Smooth muscle cell (in vitro differentiated cells): ENCODE results near the gene NPTN. TPM values are rescaled to one million over a fixed set of nuclear protein-coding genes. Genes with fewer than 3 reads are reported as not detected.
A peak's percentile ranks its signal among the peaks of the same experiment; 100 is the strongest.

Experiments used
- DNase-seq: peaks from one replicate; lab custom pipeline; 2025; ENCODE audit not compliant: unreplicated experiment; lab: John Stamatoyannopoulos, UW
- H2AFZ ChIP-seq: fragments of 200-600 bp; sonication (generic); 2 replicates; pipeline ENCODE4 v1.6.0; 2016; ENCODE audit warnings: antibody characterized with exemption, low read depth, mild to moderate bottlenecking
- H3F3A ChIP-seq: fragments of 200-600 bp; sonication (generic); 2 replicates; pipeline ENCODE4 v1.6.0; 2017; ENCODE audit warnings: antibody characterized with exemption, low read depth
- H3K27ac ChIP-seq: fragments of 200-600 bp; sonication (generic); 2 replicates; pipeline ENCODE4 v1.5.1; 2016; ENCODE audit warnings: low read depth, mild to moderate bottlenecking
- H3K27me3 ChIP-seq: fragments of 200-600 bp; sonication (generic); 2 replicates; pipeline ENCODE4 v1.6.1; 2016; ENCODE audit warnings: low read depth, mild to moderate bottlenecking
- H3K36me3 ChIP-seq: fragments of 200-600 bp; sonication (generic); 2 replicates; pipeline ENCODE4 v1.5.1; 2016; ENCODE audit warnings: low read depth
- H3K4me1 ChIP-seq: fragments of 200-600 bp; sonication (generic); 2 replicates; pipeline ENCODE4 v1.5.1; 2016; ENCODE audit warnings: low read depth
- H3K4me2 ChIP-seq: fragments of 200-600 bp; sonication (generic); 2 replicates; pipeline ENCODE4 v1.6.0; 2016; ENCODE audit warnings: mild to moderate bottlenecking
- H3K4me3 ChIP-seq: fragments of 200-600 bp; sonication (generic); 2 replicates; pipeline ENCODE4 v1.5.1; 2016; ENCODE audit warnings: mild to moderate bottlenecking
- H3K79me2 ChIP-seq: fragments of 200-600 bp; sonication (generic); 2 replicates; pipeline ENCODE4 v1.6.0; 2016; ENCODE audit warnings: low read depth, mild to moderate bottlenecking
- H3K9ac ChIP-seq: fragments of 200-600 bp; sonication (generic); 2 replicates; pipeline ENCODE4 v1.6.0; 2016; ENCODE audit warnings: low read depth
- H3K9me3 ChIP-seq: fragments of 200-600 bp; sonication (generic); replicated peaks from 2 replicates; pipeline ENCODE4 v1.5.1; 2016; ENCODE audit warnings: low read depth
- H4K20me1 ChIP-seq: fragments of 200-600 bp; sonication (generic); 2 replicates; pipeline ENCODE4 v1.6.0; 2016; ENCODE audit warnings: low read depth
- WGBS: methylation state at CpG from one replicate; pipeline ENCODE4 v1.1.7; 2016; ENCODE audit warnings: low lambda C conversion rate; 5-methylcytosine and 5-hydroxymethylcytosine counted together
- polyA plus RNA-seq: library from polyadenylated mRNA; unstranded; fragments of >200 nt; fragmentation: Nextera tagmentation; extraction: Ambion mirVana; gene quantifications from 2 replicates; pipeline ENCODE4 v1.2.1, GENCODE V29; 2016
- total RNA-seq: library from RNA; depleted of rRNA; stranded (reverse); fragments of >200 nt; gene quantifications from 2 replicates; pipeline ENCODE4 v1.2.3, GENCODE V29; 2014
- TF ChIP-seq, protein P1 (sequence below): fragments of 200-600 bp; sonication (generic); IDR thresholded peaks from 2 replicates; pipeline ENCODE4 v1.5.1; 2017; ENCODE audit warnings: borderline replicate concordance, mild to moderate bottlenecking, antibody characterized with exemption; ENCODE audit not compliant: insufficient read depth, poor library complexity, severe bottlenecking

NPTN gene
- total and polyA plus RNA-seq, 2 experiments from 2014 or later, result 153 to 215 TPM

DNA sequence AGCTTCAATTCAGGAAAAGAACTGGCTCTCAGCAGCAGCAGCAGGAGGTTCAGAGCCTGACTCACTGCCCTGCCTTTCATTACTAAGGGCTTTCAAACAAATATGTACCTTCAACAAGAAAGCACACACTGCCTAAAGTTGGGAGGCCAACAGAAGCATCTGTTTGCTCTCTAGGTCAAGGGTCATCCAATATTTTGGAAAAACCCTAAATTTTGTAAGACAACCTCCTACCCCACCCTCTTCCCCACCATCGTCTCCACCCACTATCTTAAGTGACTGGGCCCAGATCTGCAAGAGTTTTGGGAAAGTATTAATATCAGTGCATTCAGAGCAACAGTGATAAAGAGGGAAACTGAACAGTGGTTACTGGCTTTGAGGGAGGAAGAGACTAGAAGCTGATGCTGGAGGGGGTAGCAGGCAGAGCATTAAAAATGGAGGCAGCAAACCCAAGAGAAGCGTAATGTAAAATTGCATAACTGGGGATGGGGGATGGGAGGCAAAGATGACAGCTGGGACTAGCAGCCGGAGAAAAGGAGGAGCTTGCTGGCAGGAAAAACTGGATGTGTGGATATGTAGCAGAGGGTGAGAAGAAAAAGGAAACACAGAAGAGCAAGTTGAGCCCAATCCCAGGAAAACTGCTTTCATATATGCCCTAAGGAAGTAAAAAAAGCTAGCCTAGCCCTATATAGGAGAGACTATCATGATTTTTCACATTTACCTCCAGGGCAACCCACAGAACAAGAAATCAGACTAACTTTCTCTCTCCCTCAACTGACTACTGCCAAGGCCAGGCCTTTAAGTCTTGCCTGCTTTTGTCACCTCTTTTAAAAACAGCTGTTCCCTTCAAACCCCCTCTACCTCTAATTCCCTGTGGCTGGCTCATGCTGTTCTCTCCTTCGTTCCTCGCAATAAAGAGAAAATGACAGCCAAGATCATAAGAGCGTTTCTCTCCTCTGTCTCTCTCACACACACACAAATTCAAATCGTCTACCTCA, 31.4 kb downstream of the NPTN start:
- Histone ChIP-seq H3K4me1 (peaks cover 62% of the 10 kb centered on the region), H4K20me1 (peaks cover 100% of the 10 kb centered on the region), H3K79me2 (peaks cover 97% of the 10 kb centered on the region), H3K4me2 (peak overlapping the region; percentile 50), H3K9me3 (no peaks in the 10 kb centered on the region), H3K9ac (peak overlapping the region; percentile 53), H3F3A (peaks cover 29% of the 10 kb centered on the region), H3K27ac (peak overlapping the region; percentile 73), H3K4me3 (no peak overlapping the region), H3K36me3 (no peaks in the 10 kb centered on the region), H3K27me3 (no peaks in the 10 kb centered on the region), H2AFZ (no peak overlapping the region)
- no peak for DNase-seq
- TF ChIP-seq, protein P1, sequence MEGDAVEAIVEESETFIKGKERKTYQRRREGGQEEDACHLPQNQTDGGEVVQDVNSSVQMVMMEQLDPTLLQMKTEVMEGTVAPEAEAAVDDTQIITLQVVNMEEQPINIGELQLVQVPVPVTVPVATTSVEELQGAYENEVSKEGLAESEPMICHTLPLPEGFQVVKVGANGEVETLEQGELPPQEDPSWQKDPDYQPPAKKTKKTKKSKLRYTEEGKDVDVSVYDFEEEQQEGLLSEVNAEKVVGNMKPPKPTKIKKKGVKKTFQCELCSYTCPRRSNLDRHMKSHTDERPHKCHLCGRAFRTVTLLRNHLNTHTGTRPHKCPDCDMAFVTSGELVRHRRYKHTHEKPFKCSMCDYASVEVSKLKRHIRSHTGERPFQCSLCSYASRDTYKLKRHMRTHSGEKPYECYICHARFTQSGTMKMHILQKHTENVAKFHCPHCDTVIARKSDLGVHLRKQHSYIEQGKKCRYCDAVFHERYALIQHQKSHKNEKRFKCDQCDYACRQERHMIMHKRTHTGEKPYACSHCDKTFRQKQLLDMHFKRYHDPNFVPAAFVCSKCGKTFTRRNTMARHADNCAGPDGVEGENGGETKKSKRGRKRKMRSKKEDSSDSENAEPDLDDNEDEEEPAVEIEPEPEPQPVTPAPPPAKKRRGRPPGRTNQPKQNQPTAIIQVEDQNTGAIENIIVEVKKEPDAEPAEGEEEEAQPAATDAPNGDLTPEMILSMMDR, result no peak
- WGBS, result 29% methylated on average over 7 of the region's 7 CpGs

DNA sequence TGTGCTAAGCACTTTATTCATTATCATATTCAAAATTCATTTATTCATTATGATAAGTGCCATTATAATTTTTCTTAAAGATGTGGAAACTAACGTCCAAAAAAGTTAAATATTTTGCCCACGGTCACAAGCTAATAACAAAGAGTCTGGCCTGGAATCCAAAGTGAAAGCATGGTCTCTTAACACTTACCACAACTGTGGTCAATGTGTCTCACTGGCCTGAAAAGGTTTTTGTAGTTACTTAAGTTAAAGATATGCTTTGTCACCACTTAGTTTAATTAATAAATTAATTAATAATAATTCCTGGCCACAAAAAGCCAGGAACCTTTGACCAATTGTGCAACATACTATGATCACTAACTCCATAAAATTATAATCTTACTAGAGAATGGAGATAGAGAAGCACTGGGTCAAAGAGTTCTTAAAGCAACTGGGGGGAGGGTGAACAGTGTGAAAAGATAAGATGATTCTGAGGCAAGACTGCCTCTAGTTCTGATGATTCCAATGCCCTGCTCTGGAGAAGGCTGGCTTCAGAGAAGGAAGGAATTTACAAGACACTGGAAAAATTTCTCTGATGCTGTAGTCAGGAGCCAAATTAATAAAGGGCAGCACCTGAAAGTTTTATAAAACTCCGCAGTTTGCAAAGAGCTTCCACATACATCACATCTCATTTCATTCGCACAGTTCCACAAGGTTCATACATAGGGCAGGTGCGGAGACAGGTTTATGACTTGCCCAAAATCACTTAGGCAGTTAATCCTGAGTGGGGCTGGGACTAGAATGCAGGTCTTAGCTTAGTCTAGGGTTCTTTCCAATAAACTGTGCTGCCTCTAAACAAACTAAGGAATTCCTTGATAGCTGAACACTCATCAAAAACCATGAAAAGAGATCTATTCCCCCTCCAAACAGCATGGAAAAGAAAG, 32.5 kb downstream of the NPTN start:
- Histone ChIP-seq H3F3A (peaks cover 29% of the 10 kb centered on the region), H3K27me3 (no peaks in the 10 kb centered on the region), H3K4me2 (peak overlapping the region; percentile 50), H3K36me3 (no peaks in the 10 kb centered on the region), H3K79me2 (peaks cover 97% of the 10 kb centered on the region), H3K27ac (peak overlapping the region; percentile 73), H3K9me3 (no peaks in the 10 kb centered on the region), H3K4me3 (no peak overlapping the region), H4K20me1 (peaks cover 100% of the 10 kb centered on the region), H3K9ac (no peak overlapping the region), H3K4me1 (peaks cover 71% of the 10 kb centered on the region), H2AFZ (no peak overlapping the region)
- WGBS, result 77% methylated on average over 5 of the region's 5 CpGs
- TF ChIP-seq, protein P1, result no peak
- DNase-seq, result no peak

DNA sequence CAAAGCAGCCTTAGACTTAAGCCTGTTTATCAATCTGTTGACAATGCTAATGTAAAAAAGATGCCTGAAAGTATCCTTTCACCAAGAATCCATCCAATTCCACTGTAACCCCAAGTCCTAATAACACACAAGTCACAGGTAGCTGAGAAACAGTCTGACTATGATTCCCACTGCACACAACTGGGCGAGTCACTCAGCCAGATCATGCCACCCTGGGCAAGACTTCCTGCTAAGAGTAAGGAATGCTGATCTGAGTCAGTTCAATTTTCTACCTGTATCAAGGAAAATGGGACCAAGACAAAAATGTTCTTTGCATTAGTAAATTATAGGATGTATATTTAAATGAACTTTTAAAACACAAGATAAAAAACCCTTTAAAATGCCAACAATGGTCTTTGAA, 33.3 kb downstream of the NPTN start:
- Histone ChIP-seq H3K27ac (peak overlapping the region; percentile 73), H3K4me3 (no peak overlapping the region), H3K9me3 (no peaks in the 10 kb centered on the region), H4K20me1 (peaks cover 100% of the 10 kb centered on the region), H3K27me3 (no peaks in the 10 kb centered on the region), H3K36me3 (no peaks in the 10 kb centered on the region), H3F3A (peaks cover 29% of the 10 kb centered on the region), H2AFZ (no peak overlapping the region), H3K4me2 (peak overlapping the region; percentile 50), H3K79me2 (peaks cover 97% of the 10 kb centered on the region), H3K4me1 (peaks cover 71% of the 10 kb centered on the region), H3K9ac (no peak overlapping the region)
- TF ChIP-seq, protein P1, result no peak
- DNase-seq, result no peak
- WGBS, result 76% methylated on average over 1 of the region's 1 CpG
